Measurements from ENCODE around the gene PTK7.

The PTK7 gene

DNA sequence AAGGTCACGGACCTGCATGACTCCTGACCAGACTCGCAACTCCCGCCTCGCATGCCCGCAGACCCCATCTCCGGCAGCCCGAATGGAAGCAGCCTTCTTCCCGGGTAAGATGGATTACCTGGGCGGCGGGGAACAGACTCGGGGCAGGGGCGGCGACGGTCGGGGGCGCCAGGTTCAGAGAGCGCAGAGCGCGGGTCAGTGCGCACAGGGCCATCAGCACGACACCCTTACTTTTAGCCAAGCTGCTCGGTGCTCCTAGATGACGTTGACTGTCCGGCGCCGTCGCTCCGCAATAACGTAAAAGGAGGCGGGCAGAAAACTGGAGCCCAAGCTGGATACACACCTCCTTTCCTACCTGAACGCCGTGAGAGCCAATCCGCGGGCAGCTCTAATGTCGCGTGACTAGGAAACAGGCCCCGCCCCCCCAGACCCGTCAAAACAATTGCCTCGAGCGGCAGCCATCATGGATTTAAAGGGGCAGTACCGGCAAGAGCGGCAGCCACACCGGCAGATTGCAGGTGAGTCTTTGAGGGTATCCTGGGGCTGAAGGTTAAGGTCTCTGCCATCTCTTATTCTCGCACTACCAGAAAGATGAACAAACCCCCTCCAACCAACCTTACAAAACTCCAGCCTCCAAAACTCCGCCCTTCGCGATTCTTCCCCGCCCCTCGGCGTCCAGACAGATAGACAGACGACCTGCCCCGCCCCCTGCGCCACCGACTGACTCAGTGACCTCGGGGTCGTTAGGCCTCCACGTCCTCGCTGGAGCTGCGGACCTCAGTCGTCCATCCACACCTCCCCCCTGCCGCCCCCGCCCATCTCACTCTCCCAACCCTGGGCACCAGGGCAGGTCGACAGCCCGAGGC, 16.7 kb upstream of the PTK7 start, which contains the start of the genes KLC4 and MRPL2:
TSS of gene KLC4 (plus strand) at position 464 of the 866 bp plus-strand sequence. CDS start 1,705 bp downstream, outside the sequence.
TSS of gene MRPL2 (minus strand) at position 267 of the 866 bp plus-strand sequence. CDS start at position 214, 53 bp downstream.
- ChIA-PET CTCF (interaction anchor here (1.4 to 5.1 kb wide), 4 partner anchors 11 to 85 kb away, joined by 4 to 39 read pairs (median 20); no protein-coding TSS in a partner anchor), POLR2A (interaction anchor here (0.6 to 1.8 kb wide), 6 partner anchors 20 to 114 kb away, joined by 3 to 7 read pairs (median 3); partner anchors contain the start of gene KLHDC3)
- H3K4me3 ChIP-seq (ENCODE audit: low read depth, low read length): peak within 1 kb of the TSS; percentile 98
- DNase-seq (ENCODE audit: low read depth, low spot score): peak; percentile 90
- TF ChIP-seq, protein P1, sequence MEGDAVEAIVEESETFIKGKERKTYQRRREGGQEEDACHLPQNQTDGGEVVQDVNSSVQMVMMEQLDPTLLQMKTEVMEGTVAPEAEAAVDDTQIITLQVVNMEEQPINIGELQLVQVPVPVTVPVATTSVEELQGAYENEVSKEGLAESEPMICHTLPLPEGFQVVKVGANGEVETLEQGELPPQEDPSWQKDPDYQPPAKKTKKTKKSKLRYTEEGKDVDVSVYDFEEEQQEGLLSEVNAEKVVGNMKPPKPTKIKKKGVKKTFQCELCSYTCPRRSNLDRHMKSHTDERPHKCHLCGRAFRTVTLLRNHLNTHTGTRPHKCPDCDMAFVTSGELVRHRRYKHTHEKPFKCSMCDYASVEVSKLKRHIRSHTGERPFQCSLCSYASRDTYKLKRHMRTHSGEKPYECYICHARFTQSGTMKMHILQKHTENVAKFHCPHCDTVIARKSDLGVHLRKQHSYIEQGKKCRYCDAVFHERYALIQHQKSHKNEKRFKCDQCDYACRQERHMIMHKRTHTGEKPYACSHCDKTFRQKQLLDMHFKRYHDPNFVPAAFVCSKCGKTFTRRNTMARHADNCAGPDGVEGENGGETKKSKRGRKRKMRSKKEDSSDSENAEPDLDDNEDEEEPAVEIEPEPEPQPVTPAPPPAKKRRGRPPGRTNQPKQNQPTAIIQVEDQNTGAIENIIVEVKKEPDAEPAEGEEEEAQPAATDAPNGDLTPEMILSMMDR (IDR thresholded peaks at IDR 0.05; ENCODE audit: insufficient read depth, low read length, missing control alignments): no peak

DNA sequence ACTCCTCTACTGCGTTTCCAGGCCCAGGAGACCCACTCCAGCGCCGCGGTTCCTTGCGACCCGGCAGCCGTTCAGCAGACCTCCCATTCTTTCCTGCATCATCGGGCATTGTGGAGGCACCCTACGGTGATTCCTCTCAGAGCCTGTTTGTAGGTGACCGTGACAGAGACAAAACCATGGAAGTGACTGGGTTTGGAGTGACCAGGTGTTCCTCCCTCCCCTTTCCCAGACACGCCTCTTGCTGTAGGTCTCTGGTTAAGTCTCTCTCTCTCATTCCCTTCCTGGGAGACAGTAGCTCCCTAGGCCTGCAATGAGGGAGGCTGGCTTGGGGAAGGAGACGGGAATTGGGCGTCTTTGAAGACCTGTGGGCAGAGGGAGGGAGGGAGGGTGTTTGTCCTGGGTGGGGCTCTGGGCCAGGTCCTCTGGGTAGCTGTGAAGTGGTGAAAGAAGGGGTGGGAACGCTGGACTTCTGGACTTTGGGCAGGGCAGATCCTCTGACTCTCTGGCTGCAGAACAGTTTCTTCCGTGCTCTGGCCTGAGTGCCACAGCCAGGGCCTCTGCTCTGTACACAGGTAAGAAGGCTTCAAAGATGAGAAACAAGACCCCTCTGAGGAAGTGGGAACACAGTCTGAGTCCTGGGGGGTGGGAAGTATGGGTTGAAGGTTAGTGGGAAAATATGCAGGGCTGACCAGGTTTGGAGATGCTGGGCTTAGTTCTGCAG, 15.9 kb upstream of the PTK7 start:
- ChIA-PET POLR2A (interaction anchor here (0.7 to 1.8 kb wide), 3 partner anchors 84 to 123 kb away, joined by 3 to 7 read pairs (median 7); no protein-coding TSS in a partner anchor), CTCF (interaction anchor here (1.0 to 5.1 kb wide), 4 partner anchors 10 to 84 kb away, joined by 3 to 39 read pairs (median 20); no protein-coding TSS in a partner anchor)
- DNase-seq (ENCODE audit: low read depth, low spot score): no peak
- TF ChIP-seq, protein P1 (IDR thresholded peaks at IDR 0.05; ENCODE audit: insufficient read depth, low read length, missing control alignments): no peak
- peak overlapping the region; percentile 80 for H3K4me3 ChIP-seq (ENCODE audit: low read depth, low read length)

DNA sequence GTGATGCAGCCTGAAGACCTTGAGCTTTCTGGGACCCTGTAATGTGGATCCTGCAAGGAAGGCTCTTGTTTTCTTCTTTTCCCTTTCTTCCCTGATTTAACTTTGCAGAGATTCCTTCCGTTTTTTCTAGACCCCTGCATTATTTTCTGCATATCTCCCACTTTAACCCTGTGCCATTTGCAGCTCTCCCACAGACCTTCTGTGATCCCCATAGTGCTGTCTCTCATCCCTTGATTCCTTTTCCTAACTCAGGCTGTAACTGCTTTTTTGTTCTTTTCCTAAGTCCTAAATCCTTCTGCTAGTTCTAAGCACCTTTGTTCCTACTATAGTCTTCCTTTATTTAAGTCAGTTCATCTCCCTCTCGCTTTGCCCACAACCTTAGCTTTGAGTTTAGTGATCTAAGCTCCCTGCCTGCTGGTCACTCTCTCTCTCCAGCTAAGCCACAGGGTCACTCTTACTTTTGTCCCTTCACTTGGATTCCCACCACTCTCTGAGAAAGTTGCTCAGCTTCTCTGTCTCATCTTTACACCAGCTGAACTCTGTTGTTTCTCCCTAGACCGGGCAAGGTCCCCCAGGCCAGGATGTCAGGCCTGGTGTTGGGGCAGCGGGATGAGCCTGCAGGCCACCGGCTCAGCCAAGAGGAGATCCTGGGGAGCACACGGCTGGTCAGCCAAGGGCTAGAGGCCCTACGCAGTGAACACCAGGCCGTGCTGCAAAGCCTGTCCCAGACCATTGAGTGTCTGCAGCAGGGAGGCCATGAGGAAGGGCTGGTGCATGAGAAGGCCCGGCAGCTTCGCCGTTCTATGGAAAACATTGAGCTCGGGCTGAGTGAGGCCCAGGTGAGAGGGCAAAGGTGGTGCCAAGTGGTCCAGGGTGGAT, 15.1 kb upstream of the PTK7 start:
- TF ChIP-seq, protein P1 (IDR thresholded peaks at IDR 0.05; ENCODE audit: insufficient read depth, low read length, missing control alignments): no peak
- DNase-seq (ENCODE audit: low read depth, low spot score): no peak
- ChIA-PET CTCF (interaction anchor here (1.0 to 5.1 kb wide), 4 partner anchors 9 to 83 kb away, joined by 3 to 39 read pairs (median 20); no protein-coding TSS in a partner anchor), POLR2A (interaction anchor here (0.7 to 1.8 kb wide), 2 partner anchors 109 to 122 kb away, joined by 3 to 7 read pairs; no protein-coding TSS in a partner anchor)
- H3K4me3 ChIP-seq (ENCODE audit: low read depth, low read length): peak overlapping the region; percentile 80

DNA sequence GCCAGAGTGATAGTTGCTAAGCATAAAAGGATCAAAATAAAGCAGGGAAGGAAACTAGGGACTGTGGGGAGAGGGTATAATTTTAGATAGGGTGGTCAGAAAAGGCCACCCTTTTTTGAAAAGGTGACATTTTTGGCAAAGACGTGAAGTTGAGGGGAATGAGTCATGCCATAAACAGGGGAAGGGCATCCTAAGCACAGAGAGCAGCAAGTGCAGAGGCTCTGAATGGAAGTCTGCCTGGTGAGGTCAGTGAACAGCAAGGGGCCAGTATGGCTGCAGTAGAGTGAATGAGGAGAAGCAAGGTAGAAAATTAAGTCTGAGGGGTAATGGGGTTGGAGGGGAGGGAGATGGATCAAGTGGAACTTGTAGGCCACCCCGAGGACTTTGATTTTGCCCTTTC, 14.3 kb upstream of the PTK7 start:
- no peak for DNase-seq (ENCODE audit: low read depth, low spot score)
- no peak overlapping the region for H3K4me3 ChIP-seq (ENCODE audit: low read depth, low read length)
- CTCF ChIA-PET: interaction anchor here (1.9 to 5.1 kb wide), 3 partner anchors 9 to 82 kb away, joined by 7 to 39 read pairs (median 33); no protein-coding TSS in a partner anchor
- TF ChIP-seq, protein P1 (IDR thresholded peaks at IDR 0.05; ENCODE audit: insufficient read depth, low read length, missing control alignments): no peak
- POLR2A ChIA-PET: no interaction called here

DNA sequence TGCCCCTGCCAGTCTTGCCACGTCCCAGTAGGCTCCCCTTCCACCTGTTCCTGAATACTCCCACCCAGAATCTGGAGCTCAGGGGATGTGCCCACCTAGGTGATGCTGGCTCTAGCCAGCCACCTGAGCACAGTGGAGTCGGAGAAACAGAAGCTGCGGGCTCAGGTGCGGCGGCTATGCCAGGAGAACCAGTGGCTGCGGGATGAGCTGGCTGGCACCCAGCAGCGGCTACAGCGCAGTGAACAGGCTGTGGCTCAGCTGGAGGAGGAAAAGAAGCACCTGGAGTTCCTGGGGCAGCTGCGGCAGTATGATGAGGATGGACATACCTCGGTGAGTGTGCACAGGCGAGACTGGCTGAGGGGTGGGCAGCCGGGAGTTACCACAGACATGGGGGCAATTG, 13.3 kb upstream of the PTK7 start:
- ChIA-PET POLR2A (no interaction called here), CTCF (interaction anchor here (1.2 to 4.0 kb wide), 2 partner anchors 67 to 83 kb away, joined by 3 to 43 read pairs; no protein-coding TSS in a partner anchor)
- H3K4me3 ChIP-seq (ENCODE audit: low read depth, low read length): no peak overlapping the region
- DNase-seq (ENCODE audit: low read depth, low spot score): no peak
- TF ChIP-seq, protein P1 (IDR thresholded peaks at IDR 0.05; ENCODE audit: insufficient read depth, low read length, missing control alignments): no peak

Data from AG04449 (cell line).